NCI-H2107 (cell line): ENCODE results near the gene CDC40.
A peak's percentile ranks its signal among the peaks of the same experiment; 100 is the strongest.

Experiments used
- DNase-seq: peaks from one replicate; lab custom pipeline; 2025; lab: John Stamatoyannopoulos, UW

The CDC40 gene

DNA sequence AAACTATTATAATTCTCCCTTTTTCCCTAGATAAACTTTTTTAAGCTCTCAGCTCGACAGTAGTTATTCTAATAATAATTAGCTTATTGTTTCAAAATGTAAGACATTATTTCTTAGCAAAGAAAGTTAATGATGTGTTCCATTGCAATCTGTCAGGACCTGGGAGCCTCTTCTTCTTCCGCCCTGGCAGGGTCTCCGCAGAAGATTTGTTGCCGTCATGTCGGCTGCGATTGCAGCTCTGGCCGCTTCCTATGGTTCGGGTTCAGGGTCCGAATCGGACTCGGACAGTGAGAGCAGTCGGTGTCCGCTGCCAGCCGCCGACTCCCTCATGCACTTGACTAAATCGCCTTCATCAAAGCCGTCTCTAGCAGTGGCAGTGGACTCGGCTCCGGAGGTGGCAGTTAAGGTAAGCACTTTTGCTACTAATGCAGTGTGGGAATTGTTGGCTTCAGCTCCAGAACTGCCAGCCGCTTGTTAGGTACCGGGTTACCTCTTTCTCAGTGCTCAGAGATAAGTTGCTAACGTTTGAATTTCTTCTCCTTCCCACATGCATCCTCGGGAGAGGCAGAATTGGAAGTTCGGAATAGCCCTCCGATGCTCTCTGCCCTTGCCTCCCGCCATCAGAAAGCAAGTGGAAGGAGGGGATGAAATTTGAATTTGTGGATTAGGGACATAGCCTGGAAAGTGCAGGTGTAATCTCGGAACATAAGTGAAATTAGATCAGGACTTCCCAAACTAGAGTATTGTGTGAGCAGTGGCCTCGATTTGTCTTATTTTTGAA lies at the start of gene CDC40:
CDC40 (plus strand) TSS at position 200 of the 781 bp plus-strand sequence; CDS start at position 218, 18 bp downstream.
- DNase-seq: no peak

DNA sequence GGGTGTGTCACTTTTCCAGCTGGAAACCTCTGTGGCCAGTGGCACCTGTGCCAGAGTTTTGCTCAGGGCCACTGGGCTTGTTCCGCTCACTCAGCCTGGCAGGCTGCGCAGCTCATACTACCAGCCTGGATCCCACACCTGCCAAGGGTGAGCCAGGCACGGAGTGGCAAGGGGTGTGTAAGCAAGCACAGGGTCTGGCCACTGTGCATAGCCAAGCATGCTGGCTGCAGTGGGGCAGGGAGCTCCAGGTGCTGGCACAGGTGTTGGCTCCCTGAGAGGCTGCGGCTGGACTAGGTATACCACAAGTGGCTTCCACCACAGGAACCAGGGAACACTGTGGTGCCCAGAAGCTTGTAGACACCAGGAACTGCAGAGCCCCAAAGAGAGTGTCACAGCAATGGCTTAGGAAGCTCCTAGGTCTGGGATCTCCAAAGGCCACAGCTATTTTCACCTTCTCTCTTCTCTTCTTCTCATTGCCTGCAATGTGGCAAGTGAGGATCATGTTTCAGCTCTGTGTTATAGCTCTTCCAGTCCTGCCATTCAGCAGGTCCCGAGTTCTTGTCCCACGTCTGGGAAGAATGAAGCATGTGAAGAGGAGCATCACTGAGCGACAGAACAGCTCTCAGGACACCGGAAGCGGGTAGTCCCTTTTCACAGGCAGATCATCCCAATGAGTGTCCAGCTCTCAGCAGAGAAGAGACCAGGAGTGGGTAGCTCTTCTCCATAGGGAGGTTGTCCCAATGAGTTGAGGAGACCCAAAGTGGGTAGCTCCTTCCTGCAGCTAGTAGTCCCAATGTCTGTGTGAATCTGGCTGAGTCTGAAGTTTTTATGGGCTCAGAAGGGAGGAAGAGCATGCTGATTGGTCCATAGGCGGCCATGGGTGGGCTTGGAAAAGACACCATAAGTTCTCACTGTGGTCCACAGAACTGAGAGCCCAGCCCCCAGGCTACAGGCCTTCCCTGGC lies 42.0 kb upstream of the CDC40 start:
- no peak for DNase-seq

DNA sequence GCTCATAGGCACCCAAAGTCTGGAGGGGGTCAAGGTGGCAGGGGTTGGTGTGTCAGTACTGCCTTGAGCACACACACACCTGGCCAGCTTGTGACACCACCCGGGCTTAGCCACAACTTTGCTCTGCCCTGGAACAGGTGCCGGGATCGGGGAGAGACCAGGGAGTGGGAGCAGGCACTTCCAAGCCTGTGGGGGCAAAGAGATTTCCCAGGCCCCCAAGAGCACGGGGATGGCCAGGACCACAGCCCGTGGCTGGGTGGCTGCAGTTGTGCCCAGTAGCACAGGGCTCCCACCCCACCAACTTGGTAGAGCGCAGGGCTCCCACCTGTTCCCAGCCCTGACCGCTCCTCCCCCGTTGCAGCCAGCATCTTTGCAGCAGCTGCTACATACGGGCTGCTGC lies 41.2 kb upstream of the CDC40 start:
- no peak for DNase-seq

DNA sequence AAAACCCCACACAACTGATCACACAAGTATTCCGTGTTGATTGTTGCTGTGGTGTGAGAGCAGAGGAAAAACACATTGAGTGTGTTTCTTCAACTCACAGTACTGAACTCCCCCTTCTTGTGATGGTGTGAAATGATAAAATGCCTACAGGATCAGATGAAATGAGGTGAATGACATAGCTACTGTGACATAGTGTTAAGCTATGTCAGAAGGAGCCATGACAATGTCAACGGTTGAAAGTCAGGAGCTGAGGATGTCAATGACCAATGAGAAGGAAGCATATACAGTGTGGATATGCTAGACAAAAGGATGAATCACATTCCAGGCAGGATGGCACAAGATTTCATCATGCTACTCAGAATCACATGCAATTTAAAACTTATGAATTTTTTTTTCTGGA lies 39.6 kb upstream of the CDC40 start:
- DNase-seq: no peak

DNA sequence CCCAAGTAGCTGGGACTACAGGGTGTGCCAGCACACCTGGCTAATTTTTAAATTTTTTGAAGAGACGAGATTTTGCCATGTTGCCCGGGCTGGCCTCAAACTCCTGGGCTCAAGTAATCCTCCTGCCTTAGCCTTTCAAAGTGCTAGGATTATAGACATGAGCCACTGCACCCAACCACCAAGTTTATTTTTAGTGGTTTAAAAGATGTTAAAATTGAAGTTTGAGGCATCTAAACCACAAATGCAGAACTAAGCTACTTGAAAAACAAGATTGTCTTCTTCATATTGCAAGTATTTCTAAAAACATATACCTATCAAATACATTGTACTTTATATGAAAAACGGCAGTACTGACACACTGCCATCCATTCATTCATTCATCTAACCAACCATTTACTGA lies 32.4 kb upstream of the CDC40 start:
- DNase-seq: no peak

DNA sequence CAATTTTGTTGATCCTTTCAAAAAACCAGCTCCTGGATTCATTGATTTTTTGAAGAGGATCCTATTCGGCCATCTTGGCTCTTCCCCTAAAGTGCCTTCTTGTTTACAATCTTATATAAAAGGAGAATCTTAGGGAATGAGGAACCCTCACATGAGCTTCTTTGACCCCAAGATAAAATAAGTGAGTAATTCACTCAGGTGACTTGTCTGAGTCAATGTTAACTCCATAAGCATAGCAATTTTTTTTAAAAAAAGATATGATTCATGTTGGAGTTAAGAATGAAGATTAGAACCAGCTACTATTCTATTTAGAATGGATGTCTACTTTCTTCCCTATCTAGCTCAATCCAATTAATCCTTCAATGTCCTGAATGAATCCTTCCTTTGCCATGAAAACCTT lies 21.7 kb upstream of the CDC40 start:
- DNase-seq: no peak

DNA sequence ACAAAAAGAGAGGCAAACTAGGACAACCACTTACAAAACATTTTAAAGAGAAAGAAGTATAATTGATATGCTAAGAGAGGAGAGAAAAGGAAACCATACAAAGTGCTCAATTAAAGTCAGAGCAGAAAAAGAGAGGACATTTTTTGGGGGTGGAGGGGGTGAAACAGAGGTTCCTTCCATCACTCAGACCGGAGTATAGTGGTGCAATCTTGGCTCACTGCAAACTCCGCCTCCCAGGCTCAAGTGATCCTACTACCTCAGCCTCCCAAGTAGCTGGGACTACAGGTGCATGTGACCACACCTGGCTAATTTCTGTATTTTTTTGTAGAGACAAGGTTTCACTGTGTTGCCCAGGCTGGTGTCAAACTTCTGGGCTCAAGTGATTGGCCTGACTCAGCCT lies 10.1 kb upstream of the CDC40 start:
- DNase-seq: no peak

DNA sequence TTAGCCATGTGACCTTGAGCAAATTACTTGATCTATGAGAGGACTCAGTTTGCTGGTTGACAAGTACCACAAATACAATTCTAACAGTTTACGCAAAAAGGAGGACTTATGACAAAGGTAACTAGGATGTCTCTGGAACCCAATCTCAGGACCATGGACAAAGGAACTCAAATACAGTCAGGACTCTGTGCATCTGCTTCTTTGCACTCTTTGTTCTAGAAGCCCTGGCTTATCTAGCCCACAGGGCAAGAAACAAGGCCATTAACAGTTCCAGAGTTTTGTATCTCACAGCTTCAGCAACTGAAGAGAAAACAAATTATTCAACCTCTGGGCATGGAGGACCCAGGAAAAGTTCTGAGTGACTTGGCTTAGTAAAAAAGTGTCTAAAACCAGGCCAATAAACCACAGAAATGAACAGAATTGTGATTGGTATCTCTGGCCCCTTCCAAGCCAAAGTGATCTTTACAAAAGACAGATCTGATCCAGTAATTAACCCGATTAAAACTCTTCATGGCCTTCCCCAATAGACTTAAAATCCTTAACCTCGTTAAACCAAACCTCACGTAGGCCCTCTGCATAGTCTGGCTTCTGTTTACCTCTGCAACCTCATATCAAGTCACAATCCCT lies 6.6 kb upstream of the CDC40 start:
- no peak for DNase-seq

DNA sequence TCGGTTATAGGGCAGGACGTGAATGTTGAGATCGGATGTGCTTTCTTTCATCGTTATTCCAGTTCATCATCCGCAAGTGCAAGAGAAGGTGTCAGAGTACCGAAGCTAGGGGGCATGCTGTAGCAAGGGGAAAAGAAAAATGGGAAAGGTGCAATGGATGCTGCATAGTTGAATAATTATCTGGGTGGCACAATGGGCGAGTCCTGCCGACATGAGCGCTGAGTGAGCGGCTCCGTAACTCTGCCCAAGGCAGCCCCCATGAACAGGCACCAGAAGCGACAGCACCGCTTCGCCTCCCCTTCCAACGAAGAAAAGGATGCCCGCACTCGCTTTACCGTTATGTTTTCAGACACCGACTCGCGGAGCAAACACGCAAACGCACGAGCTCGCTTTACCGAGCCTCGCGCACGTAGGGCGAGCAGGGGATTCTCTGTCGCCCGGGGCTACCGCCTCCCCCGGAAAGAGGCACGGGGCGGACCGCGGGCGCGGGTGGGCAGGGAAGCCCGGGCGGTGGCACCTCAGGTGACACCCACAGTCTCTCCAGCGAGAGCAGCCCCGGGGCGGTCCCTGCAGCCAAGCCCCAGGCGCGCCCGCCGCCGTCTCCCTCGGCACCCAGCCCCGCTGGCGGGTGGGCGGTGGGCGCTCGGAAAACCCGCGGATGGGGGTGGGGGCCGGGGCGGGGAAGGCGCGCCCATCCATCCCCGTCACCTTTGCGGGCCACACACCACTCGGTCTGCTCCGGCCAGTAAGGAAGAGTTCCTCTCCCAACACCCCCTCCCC lies 1.4 kb upstream of the CDC40 start:
- peak; percentile 53 for DNase-seq

DNA sequence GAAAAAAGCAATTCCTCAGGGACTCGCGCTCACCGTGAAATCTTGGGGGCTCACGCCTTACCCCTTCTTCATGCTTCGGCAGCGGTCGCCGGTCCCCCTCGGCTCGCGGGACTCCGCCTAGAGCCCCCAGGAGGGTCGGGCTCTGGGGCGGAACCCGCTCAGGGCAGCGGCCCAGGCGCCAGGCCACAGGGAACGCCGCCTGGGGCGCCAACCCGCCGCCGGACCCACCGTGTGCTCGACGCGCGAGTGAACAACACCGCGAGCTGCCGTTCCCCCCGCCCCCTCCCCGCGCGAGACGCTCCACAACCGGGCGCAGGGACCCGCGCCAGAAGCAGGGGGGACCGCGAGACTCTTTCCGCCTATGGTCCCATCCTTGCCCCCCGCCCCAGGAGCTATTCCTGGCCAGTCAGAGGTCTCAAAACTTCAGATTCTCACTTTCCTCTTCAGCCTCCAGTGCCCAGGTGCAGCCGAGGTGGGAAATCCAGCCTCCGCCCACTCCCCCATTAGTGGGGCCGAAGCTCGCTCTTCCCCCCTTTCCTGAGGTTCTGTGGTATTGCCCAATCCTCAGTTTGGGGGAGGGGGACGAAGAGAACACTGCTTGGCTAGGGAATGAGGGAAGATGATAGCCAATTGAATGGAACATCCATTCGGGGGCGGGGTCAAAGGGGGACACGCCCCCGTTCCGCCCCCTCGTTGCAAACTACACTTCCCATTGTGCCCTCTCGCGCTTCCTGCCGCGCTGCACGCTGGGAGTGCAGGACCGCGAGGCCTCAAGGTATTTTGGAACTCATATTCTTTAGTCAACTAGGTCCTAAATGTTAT lies 610 bp upstream of the CDC40 start, which contains the start of gene WASF1:
WASF1 (minus strand) TSS at position 265 of the 822 bp plus-strand sequence. CDS start 52,069 bp downstream, outside the sequence.
- peak; percentile 92 for DNase-seq

DNA sequence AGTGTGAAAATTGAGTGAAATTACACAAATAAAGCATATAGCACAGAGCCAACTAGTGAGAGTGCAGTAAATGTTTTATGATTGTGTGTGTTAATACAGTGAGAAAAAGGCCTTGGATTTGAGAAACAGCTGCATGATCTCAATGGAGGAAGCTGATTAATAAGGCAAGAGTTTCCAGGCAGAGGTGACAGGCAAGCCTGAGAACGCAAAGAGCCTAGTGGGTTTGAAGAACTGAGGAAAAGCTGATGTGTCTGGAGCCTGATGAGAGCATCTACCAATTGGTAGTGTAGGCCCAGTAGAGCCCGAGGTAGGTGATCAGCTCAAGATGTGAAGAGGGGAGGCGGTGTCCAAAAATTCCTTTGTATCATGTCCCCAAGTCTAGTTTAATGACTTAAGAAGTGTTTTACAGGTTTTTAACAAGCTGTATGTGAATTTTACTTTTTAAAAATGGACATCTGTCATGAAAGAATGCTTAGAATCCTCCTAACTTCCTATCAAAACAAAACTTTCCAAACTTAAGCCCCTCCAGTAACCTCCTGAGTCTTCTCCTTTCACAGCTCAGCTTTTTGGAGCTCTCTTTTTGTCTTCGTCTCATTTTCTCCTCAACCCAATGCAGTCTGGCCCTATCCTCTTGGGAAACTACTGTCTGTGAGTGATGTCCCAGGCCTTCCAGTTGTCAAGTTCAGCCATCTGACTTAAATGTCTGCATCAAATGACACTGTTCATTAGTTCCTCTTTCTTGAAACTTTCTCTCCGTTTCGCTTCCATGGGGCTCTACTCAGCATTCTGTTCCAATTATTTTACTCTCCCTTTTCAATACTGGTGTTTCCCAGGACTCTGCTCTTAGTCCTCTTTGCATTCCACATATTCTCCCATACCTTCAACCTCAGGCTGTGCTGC lies 1.2 kb downstream of the CDC40 start:
- no peak for DNase-seq

DNA sequence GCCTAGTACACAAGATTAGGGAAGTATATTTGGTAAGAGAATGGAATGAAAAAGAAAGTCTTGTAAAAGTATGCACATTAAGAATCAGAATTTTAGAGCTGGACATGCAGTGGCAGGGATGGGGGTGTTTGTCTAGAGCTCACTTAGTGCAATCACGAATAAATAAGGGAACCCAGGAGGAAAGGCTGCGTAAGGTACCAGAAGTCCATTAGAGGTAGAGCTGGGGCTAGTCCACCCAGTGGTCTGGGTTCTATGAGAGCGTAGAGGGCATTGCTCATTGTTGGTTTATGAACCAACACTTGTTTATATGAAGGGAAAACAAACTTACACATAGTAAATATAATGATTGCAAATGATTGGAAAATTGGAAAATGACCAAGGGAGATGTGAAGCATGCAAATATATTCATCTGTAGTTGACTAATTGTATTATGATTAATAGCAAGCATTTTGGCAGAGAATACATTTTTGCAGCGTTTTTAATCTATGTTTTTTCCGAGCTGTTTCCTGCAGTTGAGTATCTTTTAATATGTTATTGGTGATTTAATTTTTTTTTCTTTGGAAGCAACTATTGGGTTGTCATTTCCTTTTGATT lies 3.2 kb downstream of the CDC40 start:
- no peak for DNase-seq

DNA sequence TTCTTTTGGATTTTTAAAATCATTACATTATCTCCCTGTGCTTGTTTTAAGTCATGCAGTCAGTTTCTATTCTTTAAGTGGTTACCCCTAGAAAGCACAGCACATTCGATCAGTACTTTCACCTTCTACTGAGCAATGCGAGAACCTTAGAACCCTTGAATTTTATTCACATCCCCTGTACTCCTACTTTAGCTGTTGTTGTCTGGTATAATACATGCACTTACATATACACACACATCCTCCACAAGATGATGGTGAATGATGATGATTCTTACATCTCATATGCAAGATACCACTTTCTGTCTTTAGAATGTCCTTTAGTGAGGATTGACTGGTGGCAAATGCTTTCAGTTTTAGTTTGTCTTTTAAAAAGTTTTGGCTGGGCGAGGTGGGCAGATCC lies 5.7 kb downstream of the CDC40 start:
- no peak for DNase-seq

DNA sequence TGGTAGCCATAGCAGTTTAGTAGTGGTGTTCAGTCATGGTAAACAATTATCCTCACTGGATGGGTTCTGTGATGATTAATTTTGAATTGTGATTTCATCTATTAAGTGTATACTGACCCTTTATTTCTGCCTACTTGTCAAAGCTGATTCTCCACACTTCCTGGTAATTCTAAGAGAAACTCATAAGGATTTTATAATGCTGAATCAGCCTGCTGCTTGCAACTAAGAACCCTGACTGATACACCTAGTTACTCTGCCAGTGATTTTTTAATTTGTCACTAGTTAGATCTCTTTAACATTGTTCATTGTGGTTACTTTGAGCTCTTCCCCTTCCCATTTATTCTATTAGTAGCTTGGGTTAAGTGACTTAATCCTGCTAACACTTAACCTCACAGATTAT lies 8.6 kb downstream of the CDC40 start:
- DNase-seq: no peak

DNA sequence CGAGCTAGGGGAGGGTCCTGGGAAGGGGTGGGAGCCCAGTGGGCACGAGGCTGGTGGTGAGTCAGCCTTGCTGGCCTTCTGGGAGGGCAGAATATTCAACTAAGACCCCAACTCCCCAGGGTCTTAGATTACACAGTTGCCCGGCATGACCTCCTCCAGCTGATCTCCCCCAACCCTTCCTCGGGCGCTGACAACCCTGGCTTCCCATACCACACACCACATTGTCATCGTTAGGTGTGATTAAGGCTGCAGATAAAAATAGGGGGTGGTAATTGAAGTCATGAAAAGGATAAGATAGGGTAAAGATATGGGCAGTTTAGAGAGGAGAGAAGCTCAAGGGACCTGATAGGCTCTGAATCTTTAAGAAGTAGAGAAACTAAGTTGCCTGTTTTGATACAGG lies 10.5 kb downstream of the CDC40 start:
- no peak for DNase-seq

DNA sequence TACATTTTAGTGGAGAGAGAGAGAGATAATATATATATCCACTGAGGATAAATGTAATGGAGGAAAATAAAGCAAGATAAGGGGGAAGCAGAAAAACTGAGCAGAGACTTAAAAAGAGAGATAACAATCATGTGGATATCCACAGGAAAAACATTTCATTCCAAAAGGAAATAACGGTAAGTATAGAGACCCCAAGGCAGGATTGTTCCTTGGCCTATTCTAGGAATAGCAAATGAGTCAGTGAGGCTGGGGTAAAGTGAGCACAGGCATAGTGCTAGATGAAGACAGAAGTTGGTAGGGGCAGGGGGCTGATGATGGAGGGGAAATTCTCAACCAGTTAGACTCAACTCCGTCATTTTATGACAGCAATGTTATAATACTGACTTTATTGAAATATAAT lies 11.2 kb downstream of the CDC40 start:
- no peak for DNase-seq

DNA sequence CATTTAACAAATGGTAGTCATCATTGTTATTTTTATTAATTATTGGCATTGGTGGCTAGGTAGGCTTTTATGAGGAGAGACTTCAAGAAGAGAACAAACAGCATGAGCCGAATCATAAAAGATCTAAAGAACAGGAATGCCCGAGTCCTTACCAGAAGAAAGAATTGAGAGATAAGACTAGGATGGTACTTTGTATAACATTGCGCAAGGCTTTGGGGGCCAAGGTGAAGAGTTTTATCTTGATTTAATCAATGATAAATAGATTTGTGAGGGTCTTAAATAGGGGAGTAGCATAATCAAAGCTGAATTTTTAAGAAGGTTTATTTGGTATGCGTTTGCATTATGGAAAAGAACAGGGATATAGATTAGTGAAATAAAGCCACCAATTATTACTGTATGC lies 15.4 kb downstream of the CDC40 start:
- DNase-seq: no peak

DNA sequence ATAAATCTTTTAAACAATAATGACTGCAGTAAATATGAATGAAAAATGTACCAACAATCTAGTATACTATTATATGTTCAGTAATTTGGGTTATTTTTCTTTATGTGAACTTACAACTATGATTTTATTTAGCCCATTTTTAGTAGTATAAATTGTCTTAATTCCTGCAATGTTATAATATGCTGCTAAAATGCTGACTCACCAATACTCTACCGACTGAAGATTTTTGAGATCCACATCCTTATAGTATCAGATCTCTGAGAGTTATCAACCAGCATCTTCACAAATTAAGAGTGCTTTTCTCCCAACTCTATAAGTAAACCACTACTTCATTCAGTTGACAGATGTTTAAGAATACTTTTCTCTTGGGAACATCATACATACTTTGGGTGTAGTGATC lies 16.6 kb downstream of the CDC40 start:
- DNase-seq: no peak

DNA sequence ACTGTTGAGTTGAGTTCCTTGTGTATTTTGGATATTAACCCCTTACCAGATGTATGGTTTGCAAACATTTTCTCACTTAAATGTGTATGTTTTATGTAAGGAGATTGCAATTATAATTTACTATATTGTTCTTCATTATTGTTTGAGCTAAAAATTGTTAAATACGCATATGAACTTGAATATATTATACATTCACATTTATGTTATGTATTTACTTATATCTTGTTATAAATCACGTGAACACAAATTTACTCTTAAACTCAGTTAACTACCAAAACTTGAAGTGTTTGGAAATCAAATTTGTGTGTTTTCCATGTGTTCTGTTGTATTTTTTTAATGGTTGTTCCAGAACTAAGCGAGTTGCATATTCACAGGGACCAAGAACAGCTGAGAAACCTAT lies 18.3 kb downstream of the CDC40 start:
- DNase-seq: no peak
